ENCODE measurements around the gene TMEM247. TPM values are rescaled to one million over a fixed set of nuclear protein-coding genes. Genes with fewer than 3 reads are reported as not detected.

TMEM247 gene
- total and polyA plus RNA-seq, 2 donors from 2014 or later = not detected

DNA sequence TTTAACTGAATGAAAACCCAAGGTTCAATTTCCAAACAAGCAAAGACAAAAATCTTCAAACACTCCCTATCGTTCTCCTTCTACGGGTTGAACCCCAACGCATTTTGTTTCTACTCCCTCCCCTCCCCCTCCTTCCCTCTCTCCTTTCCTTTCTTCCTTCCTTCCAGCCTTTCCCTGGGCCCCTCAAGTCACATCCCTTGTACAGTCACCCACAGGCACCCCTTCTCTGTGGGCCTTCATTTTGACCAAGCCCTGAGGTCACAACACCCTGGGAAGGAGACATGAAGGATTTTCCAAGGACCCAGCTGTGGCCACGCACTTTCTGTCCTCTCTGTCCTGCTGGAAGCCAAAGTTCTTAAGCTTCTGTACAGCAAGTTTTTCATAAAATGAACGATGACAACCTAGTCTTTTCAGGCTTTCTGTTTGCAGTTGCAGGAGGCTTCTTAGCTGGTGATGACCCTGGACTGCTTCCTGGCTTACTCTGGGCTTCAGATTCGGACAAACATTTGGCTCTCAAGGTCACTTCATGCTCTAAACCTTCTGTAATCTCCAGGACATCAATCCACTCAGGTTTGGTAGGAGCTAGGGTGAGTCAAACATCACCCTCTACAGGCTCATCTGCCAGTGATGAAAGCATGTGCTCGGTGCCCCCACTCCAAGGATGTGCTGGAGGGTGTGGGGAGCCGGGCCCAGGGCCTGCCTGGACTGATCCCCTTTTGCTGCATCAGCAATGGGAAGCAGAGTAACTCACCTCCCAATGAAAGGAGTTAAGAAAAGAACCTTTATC, 25.5 kb downstream of the TMEM247 start:
- no peak for DNase-seq
- Histone ChIP-seq H3K9ac (ENCODE audit: low read length in 3 of 3) (no peak overlapping the region), H3K9me3 (ENCODE audit: control insufficient read depth in 2 of 3, insufficient read depth in 1 of 3, low read length in 3 of 3) (no peaks in the 10 kb centered on the region), H3K27ac (ENCODE audit: low read depth in 2 of 2, low read length in 2 of 2) (no peak overlapping the region), H3K36me3 (ENCODE audit: control insufficient read depth in 2 of 3, insufficient read depth in 3 of 3, low read length in 3 of 3) (no peaks in the 10 kb centered on the region), H3K4me3 (ENCODE audit: low read length in 3 of 3) (no peak overlapping the region), H3K27me3 (ENCODE audit: control insufficient read depth, insufficient read depth, low read length) (no peaks in the 10 kb centered on the region), H3K4me1 (ENCODE audit: control insufficient read depth in 2 of 3, insufficient read depth in 2 of 3, low read depth in 1 of 3, low read length in 3 of 3) (no peaks in the 10 kb centered on the region)
- TF ChIP-seq CTCF (IDR thresholded peaks at IDR 0.05; ENCODE audit: borderline replicate concordance, extremely low read depth, insufficient read depth) = no peak
- no peak for FAIRE-seq
- intact Hi-C loops (cut with DNase I) = no loop called here

DNA sequence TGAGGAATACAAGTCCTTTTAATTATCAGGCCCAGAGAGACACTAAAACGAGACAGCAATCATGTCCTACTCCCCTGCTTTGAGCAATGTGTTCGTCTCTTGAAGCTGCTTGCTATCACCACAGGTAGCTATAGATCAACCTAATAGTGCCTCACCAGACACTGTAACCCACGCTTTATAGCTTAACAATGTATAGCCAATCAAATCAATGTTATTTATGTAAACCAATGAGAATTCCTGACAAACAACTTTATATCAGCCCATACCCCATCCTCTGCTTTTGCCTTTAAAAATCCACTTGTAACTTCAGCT, 26.1 kb downstream of the TMEM247 start:
- Histone ChIP-seq H3K9ac (ENCODE audit: low read length in 3 of 3) (no peak overlapping the region), H3K27me3 (ENCODE audit: control insufficient read depth, insufficient read depth, low read length) (no peaks in the 10 kb centered on the region), H3K9me3 (ENCODE audit: control insufficient read depth in 2 of 3, insufficient read depth in 1 of 3, low read length in 3 of 3) (no peaks in the 10 kb centered on the region), H3K4me3 (ENCODE audit: low read length in 3 of 3) (no peak overlapping the region), H3K4me1 (ENCODE audit: control insufficient read depth in 2 of 3, insufficient read depth in 2 of 3, low read depth in 1 of 3, low read length in 3 of 3) (no peaks in the 10 kb centered on the region), H3K27ac (ENCODE audit: low read depth in 2 of 2, low read length in 2 of 2) (no peak overlapping the region), H3K36me3 (ENCODE audit: control insufficient read depth in 2 of 3, insufficient read depth in 3 of 3, low read length in 3 of 3) (no peaks in the 10 kb centered on the region)
- FAIRE-seq (no peak), DNase-seq (no peak)
- TF ChIP-seq CTCF (IDR thresholded peaks at IDR 0.05; ENCODE audit: borderline replicate concordance, extremely low read depth, insufficient read depth) = no peak
- intact Hi-C loops (cut with DNase I) = no loop called here

DNA sequence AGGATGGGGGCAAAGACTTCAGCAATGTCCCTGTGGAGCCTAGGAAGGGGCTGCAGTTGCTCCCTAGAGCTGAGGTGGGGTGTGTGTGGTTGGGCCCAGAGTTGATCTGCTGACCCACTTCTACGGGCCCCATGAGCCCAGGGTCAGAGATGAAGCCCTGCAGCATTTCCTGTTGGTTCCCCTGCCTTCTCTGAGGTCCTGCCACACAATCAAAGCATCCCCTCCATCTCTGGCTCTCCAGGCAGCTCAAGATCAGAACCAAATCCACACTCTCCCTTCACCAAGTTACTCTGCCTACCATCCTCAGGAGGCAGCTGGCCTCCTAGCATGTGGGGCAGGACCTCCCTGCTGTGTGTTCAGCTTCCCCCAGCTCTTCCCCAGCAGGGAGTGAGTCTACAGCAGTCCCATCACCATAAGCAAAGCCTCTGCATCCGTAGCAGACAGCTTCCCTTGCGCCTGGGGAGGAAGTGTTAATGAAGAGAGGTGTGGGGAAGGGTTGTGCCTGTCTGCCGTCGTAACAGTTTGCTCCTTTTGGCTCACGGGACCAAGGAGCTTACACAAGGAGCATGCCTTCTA, 26.9 kb downstream of the TMEM247 start:
- Histone ChIP-seq H3K27ac (ENCODE audit: low read depth in 2 of 2, low read length in 2 of 2) (no peak overlapping the region), H3K9ac (ENCODE audit: low read length in 3 of 3) (no peak overlapping the region), H3K36me3 (ENCODE audit: control insufficient read depth in 2 of 3, insufficient read depth in 3 of 3, low read length in 3 of 3) (no peaks in the 10 kb centered on the region), H3K9me3 (ENCODE audit: control insufficient read depth in 2 of 3, insufficient read depth in 1 of 3, low read length in 3 of 3) (no peaks in the 10 kb centered on the region), H3K4me1 (ENCODE audit: control insufficient read depth in 2 of 3, insufficient read depth in 2 of 3, low read depth in 1 of 3, low read length in 3 of 3) (no peaks in the 10 kb centered on the region), H3K27me3 (ENCODE audit: control insufficient read depth, insufficient read depth, low read length) (no peaks in the 10 kb centered on the region), H3K4me3 (ENCODE audit: low read length in 3 of 3) (no peak overlapping the region)
- DNase-seq (no peak), FAIRE-seq (no peak)
- intact Hi-C loops (cut with DNase I) = no loop called here
- no peak for TF ChIP-seq CTCF (IDR thresholded peaks at IDR 0.05; ENCODE audit: borderline replicate concordance, extremely low read depth, insufficient read depth)
